ENCODE data around the gene CTXN3. TPM values are rescaled to one million over a fixed set of nuclear protein-coding genes. Genes with fewer than 3 reads are reported as not detected.

The CTXN3 gene
- total RNA-seq, result not detected

- Mint-ChIP-seq H3K9me3 (no peaks in the 10 kb centered on the region), H3K27ac (no peak within 1 kb of the TSS), H3K36me3 (no peaks in the 10 kb centered on the region), H3K4me1 (no peaks in the 10 kb centered on the region), H3K27me3 (no peaks in the 10 kb centered on the region), H3K4me3 (no peak within 1 kb of the TSS)
- DNase-seq, result no peak
These were observed at the start of gene CTXN3 for GRCh38 chr5:127649018-127649439. Gene CTXN3, plus strand, starts transcription at chr5:127649082. Its CDS starts 8,440 bp downstream, at chr5:127657522.

DNA sequence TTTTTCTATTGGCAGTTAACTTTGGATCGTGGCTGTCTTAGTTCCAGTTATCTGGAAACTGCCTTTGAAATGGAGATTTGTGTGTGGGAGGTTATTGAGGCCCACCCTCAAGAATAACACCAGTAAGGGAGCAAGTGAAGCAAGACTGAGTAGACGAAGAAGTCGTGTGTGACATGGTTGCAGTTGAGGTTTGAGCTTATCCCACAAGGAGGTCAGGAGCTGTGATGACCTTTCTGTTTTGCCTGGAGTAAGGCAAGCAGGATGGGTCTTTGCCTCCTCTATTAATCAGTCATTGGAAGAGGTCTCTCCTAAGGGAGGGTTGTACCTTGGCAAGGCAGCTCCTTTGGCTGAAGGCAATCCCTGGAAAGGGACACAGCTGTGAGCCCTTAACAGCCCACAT is 49.6 kb upstream of the CTXN3 start:
- H3K27me3 Mint-ChIP-seq, result no peaks in the 10 kb centered on the region
- DNase-seq, result no peak
- H3K27ac Mint-ChIP-seq, result no peak overlapping the region
- no peaks in the 10 kb centered on the region for H3K9me3 Mint-ChIP-seq
- H3K4me3 Mint-ChIP-seq, result no peak overlapping the region
- no peaks in the 10 kb centered on the region for H3K36me3 Mint-ChIP-seq
- H3K4me1 Mint-ChIP-seq, result peaks cover 9% of the 10 kb centered on the region

DNA sequence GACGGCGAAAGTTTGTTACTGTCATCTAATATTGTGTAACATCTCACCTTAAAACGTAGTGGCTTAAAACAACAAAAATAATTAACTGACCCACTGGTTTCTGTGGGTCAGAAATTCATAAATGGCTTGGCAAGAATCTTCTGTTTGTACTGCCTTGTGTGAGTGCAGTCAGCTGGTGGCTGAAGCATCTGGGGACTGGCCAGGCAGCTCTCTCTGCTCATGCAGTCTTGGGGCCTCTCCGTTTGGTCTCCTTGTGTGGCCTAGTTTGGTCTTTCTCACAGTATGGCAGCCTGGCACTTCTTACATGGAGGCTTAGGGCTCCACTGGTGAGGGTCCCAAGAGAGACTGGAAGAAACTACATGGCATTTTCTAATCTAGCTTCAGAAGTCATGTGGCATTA is 49.0 kb upstream of the CTXN3 start:
- no peak overlapping the region for H3K4me3 Mint-ChIP-seq
- no peak for DNase-seq
- no peak overlapping the region for H3K27ac Mint-ChIP-seq
- peaks cover 9% of the 10 kb centered on the region for H3K4me1 Mint-ChIP-seq
- H3K36me3 Mint-ChIP-seq, result no peaks in the 10 kb centered on the region
- H3K9me3 Mint-ChIP-seq, result no peaks in the 10 kb centered on the region
- no peaks in the 10 kb centered on the region for H3K27me3 Mint-ChIP-seq

GRCh38 chr5:127601111-127601510 is 47.8 kb upstream of the CTXN3 start:
- Mint-ChIP-seq H3K27ac (no peak overlapping the region), H3K4me1 (peaks cover 4% of the 10 kb centered on the region), H3K4me3 (no peak overlapping the region), H3K36me3 (no peaks in the 10 kb centered on the region), H3K9me3 (no peaks in the 10 kb centered on the region), H3K27me3 (no peaks in the 10 kb centered on the region)
- DNase-seq, result no peak

GRCh38 chr5:127601601-127602000 is 47.3 kb upstream of the CTXN3 start:
- H3K4me3 Mint-ChIP-seq, result no peak overlapping the region
- H3K27me3 Mint-ChIP-seq, result no peaks in the 10 kb centered on the region
- no peaks in the 10 kb centered on the region for H3K9me3 Mint-ChIP-seq
- no peak overlapping the region for H3K27ac Mint-ChIP-seq
- no peak for DNase-seq
- peaks cover 4% of the 10 kb centered on the region for H3K4me1 Mint-ChIP-seq
- H3K36me3 Mint-ChIP-seq, result no peaks in the 10 kb centered on the region

DNA sequence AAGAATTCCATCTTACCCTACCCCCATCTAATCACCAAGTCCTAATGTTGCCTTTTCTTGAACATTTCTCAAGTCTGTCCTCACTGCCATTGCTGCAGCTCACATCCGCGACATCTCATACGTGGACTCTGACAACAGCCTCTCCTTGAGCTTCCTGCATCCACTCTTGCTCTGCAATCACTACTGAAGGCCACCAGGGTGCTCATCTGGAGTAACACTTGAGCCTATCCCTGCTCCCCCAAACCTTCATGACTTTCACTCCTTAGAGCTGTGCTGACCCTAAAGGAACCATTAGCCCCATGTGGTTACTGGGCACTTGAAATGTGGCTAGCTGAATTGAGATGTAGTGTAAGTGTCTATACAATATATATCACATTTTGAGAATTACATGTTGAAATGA is 46.4 kb upstream of the CTXN3 start:
- Mint-ChIP-seq H3K36me3 (no peaks in the 10 kb centered on the region), H3K27ac (no peak overlapping the region), H3K9me3 (no peaks in the 10 kb centered on the region), H3K27me3 (no peaks in the 10 kb centered on the region), H3K4me1 (peaks cover 4% of the 10 kb centered on the region), H3K4me3 (no peak overlapping the region)
- DNase-seq, result no peak

DNA sequence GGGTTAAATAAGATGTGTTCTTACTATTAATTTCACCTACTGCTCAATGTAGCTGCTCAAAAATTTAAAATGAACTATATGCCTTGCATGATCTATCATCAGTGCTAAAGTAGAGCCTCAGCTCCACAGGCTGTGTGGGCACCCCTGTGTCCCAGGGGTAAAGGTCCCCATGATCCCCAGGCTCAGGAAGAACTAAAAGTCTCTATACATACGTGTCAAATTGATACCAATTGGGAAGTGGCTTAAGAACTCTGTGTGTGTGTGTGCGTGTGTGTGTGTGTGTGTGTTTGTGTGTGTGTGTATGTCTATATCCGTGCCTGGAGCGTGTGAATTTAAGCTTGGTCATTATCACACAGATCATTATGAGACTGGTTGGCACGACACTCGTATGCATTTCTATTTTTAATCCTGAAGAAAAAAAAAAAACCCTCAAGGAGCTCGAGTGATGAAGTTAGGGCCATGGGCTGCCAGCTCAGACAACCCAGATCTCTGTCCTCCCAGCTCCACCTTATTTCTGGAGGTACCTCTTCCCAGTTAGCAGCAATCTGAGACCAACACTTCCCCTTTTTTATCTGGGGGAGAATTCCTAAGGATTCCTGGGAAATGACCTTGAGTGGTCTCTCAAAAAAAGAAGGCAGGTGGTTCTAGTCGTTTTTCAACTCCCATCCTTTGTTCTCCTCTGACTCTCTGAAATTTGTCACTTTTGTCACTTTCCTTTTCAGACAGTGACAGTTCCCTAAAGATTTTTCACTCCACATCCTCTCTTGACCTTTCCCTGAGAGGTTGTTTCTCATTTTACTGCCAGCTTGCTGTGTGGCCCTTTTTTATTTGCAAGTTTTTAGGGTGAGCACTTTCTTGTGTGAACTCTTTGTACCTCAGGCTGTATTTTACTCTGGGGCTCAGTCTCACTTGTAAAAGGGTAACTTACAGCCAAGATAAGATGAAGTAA is 45.7 kb upstream of the CTXN3 start:
- Mint-ChIP-seq H3K4me1 (peaks cover 4% of the 10 kb centered on the region), H3K9me3 (no peaks in the 10 kb centered on the region), H3K27me3 (no peaks in the 10 kb centered on the region), H3K36me3 (no peaks in the 10 kb centered on the region), H3K27ac (no peak overlapping the region), H3K4me3 (no peak overlapping the region)
- no peak for DNase-seq

DNA sequence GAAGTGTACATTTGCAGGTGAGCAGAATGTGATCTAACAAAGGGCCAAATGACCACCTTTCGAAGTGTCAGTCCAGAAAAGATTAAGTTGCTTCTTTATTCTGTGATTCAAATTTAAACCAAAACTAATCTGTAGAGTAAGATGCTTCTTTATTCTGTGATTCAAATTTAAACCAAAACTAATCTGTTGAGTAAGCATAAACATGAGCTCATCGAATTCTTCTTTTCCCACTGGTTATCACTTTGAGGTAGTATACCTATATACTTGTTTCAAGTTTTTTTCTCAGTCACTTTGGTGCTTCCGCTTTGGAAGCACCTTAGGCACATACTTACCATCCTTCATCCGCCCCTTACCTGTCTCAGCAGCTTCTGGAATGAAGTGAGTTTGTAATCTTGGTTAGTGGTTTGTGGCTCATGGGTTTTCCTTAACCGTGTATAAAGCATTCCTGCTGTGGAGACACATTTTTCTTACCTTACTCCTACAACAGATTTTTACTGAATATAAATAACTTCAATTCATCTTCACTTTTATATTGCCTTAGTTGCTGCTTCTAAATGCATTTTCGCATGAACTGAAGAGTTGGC is 40.7 kb upstream of the CTXN3 start:
- Mint-ChIP-seq H3K36me3 (no peaks in the 10 kb centered on the region), H3K27me3 (peaks cover 3% of the 10 kb centered on the region), H3K4me3 (no peak overlapping the region), H3K27ac (no peak overlapping the region), H3K9me3 (no peaks in the 10 kb centered on the region), H3K4me1 (peaks cover 4% of the 10 kb centered on the region)
- no peak for DNase-seq

DNA sequence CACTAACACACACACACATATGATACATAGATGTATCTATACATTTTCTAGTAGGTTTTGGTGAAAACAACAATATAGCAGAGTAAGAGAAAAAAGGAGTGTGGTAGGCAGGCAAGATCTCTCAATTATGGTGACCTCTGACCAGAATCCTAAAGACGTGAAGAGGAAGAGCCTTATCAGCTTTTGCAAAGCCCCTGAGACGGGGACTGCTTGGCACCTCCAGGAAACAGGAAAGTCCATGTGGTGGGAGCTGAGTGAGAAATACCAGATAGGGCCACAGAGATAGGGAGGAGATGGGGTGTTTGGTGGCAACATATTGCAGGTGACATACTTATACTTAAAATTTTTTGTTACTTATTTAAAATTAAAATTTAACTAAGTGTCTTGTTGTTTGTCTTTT is 39.9 kb upstream of the CTXN3 start:
- Mint-ChIP-seq H3K4me3 (no peak overlapping the region), H3K36me3 (no peaks in the 10 kb centered on the region), H3K9me3 (no peaks in the 10 kb centered on the region), H3K4me1 (no peaks in the 10 kb centered on the region), H3K27me3 (peaks cover 3% of the 10 kb centered on the region), H3K27ac (no peak overlapping the region)
- DNase-seq, result no peak

GRCh38 chr5:127609957-127610356 is 38.9 kb upstream of the CTXN3 start:
- no peak for DNase-seq
- Mint-ChIP-seq H3K27ac (no peak overlapping the region), H3K27me3 (peaks cover 3% of the 10 kb centered on the region), H3K4me1 (no peaks in the 10 kb centered on the region), H3K9me3 (no peaks in the 10 kb centered on the region), H3K36me3 (no peaks in the 10 kb centered on the region), H3K4me3 (no peak overlapping the region)

GRCh38 chr5:127612441-127613141 is 36.3 kb upstream of the CTXN3 start:
- Mint-ChIP-seq H3K9me3 (no peaks in the 10 kb centered on the region), H3K27me3 (peaks cover 3% of the 10 kb centered on the region), H3K36me3 (no peaks in the 10 kb centered on the region), H3K4me3 (no peak overlapping the region), H3K27ac (no peak overlapping the region), H3K4me1 (no peaks in the 10 kb centered on the region)
- no peak for DNase-seq

- H3K9me3 Mint-ChIP-seq, result peaks cover 6% of the 10 kb centered on the region
These were observed 33.0 kb upstream of the CTXN3 start for GRCh38 chr5:127615916-127616315.

GRCh38 chr5:127619908-127620479 is 28.9 kb upstream of the CTXN3 start:
- peaks cover 3% of the 10 kb centered on the region for H3K27me3 Mint-ChIP-seq
- peaks cover 4% of the 10 kb centered on the region for H3K4me1 Mint-ChIP-seq
- peaks cover 6% of the 10 kb centered on the region for H3K9me3 Mint-ChIP-seq
- H3K36me3 Mint-ChIP-seq, result no peaks in the 10 kb centered on the region
- DNase-seq, result no peak
- no peak overlapping the region for H3K27ac Mint-ChIP-seq
- H3K4me3 Mint-ChIP-seq, result no peak overlapping the region

More at GRCh38 chr5:127615916-127616315, 33.0 kb upstream of the CTXN3 start:
- DNase-seq, result no peak
- H3K36me3 Mint-ChIP-seq, result no peaks in the 10 kb centered on the region
- no peak overlapping the region for H3K4me3 Mint-ChIP-seq
- H3K27me3 Mint-ChIP-seq, result peaks cover 6% of the 10 kb centered on the region
- peaks cover 4% of the 10 kb centered on the region for H3K4me1 Mint-ChIP-seq
- no peak overlapping the region for H3K27ac Mint-ChIP-seq

DNA sequence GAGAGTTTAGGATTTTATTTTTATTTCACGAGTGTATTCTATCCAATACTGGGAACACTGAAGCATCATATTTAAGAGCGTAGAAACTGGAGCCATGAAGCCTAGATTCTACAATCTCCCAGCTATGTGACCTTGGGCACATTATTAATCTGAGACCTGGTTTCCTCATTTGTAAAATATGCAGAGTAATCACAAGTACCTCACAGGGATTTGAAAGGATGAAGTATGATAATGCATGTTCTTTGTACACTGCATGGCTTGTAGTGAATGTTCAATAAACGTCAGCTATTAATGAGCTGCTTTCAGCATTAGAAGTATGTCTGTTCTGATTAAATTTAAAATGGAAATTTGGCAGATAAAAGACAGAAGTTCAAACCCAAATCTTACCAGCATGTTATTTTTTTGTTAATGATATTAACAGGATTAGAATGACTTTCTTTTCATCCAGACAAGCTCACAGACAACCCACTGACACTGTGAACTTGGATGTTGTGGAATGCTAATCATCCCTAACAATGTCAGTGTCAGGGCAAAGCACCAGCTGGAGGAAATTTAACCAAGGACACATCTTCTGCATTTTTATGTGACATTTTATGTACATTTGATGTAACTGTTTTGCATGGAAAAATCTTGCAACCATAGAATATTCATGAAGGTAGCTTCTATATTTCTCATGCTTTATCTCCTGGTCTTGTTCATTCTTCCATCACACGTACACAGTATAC is 27.1 kb upstream of the CTXN3 start:
- Mint-ChIP-seq H3K4me3 (no peak overlapping the region), H3K4me1 (peaks cover 4% of the 10 kb centered on the region), H3K36me3 (no peaks in the 10 kb centered on the region), H3K27me3 (peaks cover 3% of the 10 kb centered on the region), H3K9me3 (peaks cover 6% of the 10 kb centered on the region), H3K27ac (no peak overlapping the region)
- DNase-seq, result no peak
